Breast epithelium (tissue), 4 donors: ENCODE results near the gene CERS3. TPM values are rescaled to one million over a fixed set of nuclear protein-coding genes. Genes with fewer than 3 reads are reported as not detected.

Source experiments
- DNase-seq, 2 donors: peaks; one replicate each; pipeline ENCODE4 v3.0.0-alpha.2; 2019; ENCODE audit warnings: low spot score in 2 of 2
- H3K27ac ChIP-seq, 2 donors: fragments of 200-600 bp; sonication (generic) in 1 of 2; one replicate each; pipeline ENCODE4 v1.5.1; 2016 to 2019; ENCODE audit warnings: mild to moderate bottlenecking in 1 of 2
- H3K27me3 ChIP-seq, 2 donors: fragments of 200-600 bp; sonication (generic) in 1 of 2; one replicate each; pipeline versions ENCODE4 v1.5.1 to v1.6.0; 2017 to 2019; ENCODE audit warnings: control low read depth in 1 of 2, mild to moderate bottlenecking in 1 of 2
- H3K36me3 ChIP-seq: fragments of 200-600 bp; one replicate; pipeline ENCODE4 v1.5.1; 2019
- H3K4me1 ChIP-seq, 2 donors: fragments of 200-600 bp; sonication (generic); one replicate each; pipeline ENCODE4 v1.5.1; 2016 to 2019; ENCODE audit warnings: control low read depth in 1 of 2
- H3K4me3 ChIP-seq, 3 donors: fragments of 200-600 bp; sonication (generic); 1 replicate in 2 of 3; 2 replicates in 1 of 3; pipeline ENCODE4 v1.5.1; 2016 to 2019; ENCODE audit warnings: mild to moderate bottlenecking in 3 of 3, moderate library complexity in 2 of 3
- H3K9me3 ChIP-seq, 2 donors: fragments of 200-600 bp; sonication (generic) in 1 of 2; one replicate each; pipeline ENCODE4 v1.5.1; 2016 to 2019; ENCODE audit warnings: control low read depth in 1 of 2
- POLR2A ChIP-seq: fragments of 450-650 bp; IDR thresholded peaks from one replicate; pipeline ENCODE4 v1.6.1; 2016; ENCODE audit warnings: antibody characterized with exemption, mild to moderate bottlenecking, moderate library complexity
- POLR2AphosphoS5 ChIP-seq, 3 donors: sonication (generic); formaldehyde crosslinking; IDR thresholded peaks; one replicate each; pipeline ENCODE4 v1.6.1; 2017; ENCODE audit warnings: antibody characterized with exemption in 3 of 3
- intact Hi-C: fragments of 100-400 bp; cut with DNase I; formaldehyde crosslinking; loops from one replicate; pipeline ENCODE4 v1.15.1; 2023; ENCODE audit warnings: low total_unique reads
- total RNA-seq, 3 donors: library from RNA; depleted of rRNA; stranded (reverse); fragments of >200 nt; gene quantifications; one replicate each; pipeline ENCODE4 v1.1.0, GENCODE V29; 2016
- TF ChIP-seq, protein P1 (sequence below), 3 donors: fragments of 450-650 bp; IDR thresholded peaks; one replicate each; pipeline ENCODE4 v1.5.1; 2016 to 2017; ENCODE audit warnings: antibody characterized with exemption in 3 of 3, mild to moderate bottlenecking in 3 of 3, moderate library complexity in 3 of 3

The CERS3 gene
- total RNA-seq, 3 donors from 2014 or later = under 0.01 to 3.7 TPM; not detected in 1

- Histone ChIP-seq H3K27me3 (no peaks in the 10 kb centered on the region), H3K4me1 (peaks cover 0 to 9% of the 10 kb centered on the region in 2 donors), H3K4me3 (no peak overlapping the region), H3K27ac (no peak overlapping the region), H3K9me3 (no peaks in the 10 kb centered on the region), H3K36me3 (no peaks in the 10 kb centered on the region)
- no peak for TF ChIP-seq POLR2A
- no peak for TF ChIP-seq POLR2AphosphoS5 (IDR thresholded peaks at IDR 0.05)
- TF ChIP-seq, protein P1, sequence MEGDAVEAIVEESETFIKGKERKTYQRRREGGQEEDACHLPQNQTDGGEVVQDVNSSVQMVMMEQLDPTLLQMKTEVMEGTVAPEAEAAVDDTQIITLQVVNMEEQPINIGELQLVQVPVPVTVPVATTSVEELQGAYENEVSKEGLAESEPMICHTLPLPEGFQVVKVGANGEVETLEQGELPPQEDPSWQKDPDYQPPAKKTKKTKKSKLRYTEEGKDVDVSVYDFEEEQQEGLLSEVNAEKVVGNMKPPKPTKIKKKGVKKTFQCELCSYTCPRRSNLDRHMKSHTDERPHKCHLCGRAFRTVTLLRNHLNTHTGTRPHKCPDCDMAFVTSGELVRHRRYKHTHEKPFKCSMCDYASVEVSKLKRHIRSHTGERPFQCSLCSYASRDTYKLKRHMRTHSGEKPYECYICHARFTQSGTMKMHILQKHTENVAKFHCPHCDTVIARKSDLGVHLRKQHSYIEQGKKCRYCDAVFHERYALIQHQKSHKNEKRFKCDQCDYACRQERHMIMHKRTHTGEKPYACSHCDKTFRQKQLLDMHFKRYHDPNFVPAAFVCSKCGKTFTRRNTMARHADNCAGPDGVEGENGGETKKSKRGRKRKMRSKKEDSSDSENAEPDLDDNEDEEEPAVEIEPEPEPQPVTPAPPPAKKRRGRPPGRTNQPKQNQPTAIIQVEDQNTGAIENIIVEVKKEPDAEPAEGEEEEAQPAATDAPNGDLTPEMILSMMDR (IDR thresholded peaks at IDR 0.05) = no peak
- intact Hi-C loops = no loop called here
- DNase-seq = no peak
These were observed 4.4 kb downstream of the CERS3 start for GRCh38 chr15:100524326-100524725.

GRCh38 chr15:100521907-100522306 lies 6.8 kb downstream of the CERS3 start:
- no peak overlapping the region for H3K27ac ChIP-seq
- H3K36me3 ChIP-seq = no peaks in the 10 kb centered on the region
- no peaks in the 10 kb centered on the region for H3K27me3 ChIP-seq
- peaks cover 0 to 9% of the 10 kb centered on the region in 2 donors for H3K4me1 ChIP-seq
- no peak overlapping the region for H3K4me3 ChIP-seq
- intact Hi-C loops = no loop called here
- no peak for DNase-seq
- no peaks in the 10 kb centered on the region for H3K9me3 ChIP-seq
- TF ChIP-seq POLR2AphosphoS5 (IDR thresholded peaks at IDR 0.05) (no peak), POLR2A (no peak)
- TF ChIP-seq, protein P1 (IDR thresholded peaks at IDR 0.05) = no peak

DNA sequence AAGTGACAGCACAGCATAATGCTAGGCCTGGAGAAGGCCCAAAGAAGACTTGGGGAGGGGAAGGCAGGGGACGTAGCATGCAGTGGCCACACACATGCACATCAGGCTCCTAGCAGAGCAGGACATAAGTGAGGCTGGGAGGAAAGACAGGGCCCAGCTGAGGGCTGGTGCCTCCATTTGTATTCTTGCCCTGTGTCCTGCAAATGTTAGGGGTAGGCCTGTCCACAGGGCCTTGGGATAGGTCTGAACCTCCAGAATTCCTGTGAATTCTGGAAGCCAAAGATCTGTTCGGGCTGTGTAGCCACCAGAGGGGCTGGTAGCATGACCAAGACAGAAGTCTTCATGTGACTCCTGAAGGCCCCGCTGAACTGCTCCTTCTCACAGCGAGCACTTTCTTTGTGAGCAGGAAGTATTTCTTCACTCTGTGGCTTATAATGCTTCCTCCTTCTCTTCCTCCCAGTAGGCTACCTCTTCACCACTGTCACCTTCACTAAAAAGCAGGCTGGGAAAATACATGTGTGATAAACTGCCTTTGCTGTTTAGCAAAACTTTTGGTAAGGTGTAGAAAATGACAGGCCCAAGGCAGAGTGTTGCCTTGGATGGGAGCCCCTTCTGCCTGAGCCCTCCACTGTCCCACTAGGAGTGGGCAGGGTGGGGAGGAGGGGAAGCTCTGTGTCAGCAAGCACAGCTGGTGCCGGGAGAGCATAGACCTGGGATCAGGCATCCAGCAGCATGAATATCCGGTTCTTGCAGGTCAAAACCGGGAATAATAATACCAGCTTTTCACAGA lies 8.4 kb downstream of the CERS3 start:
- Histone ChIP-seq H3K4me1 (no peaks in the 10 kb centered on the region), H3K4me3 (no peak overlapping the region), H3K27me3 (no peaks in the 10 kb centered on the region), H3K36me3 (no peaks in the 10 kb centered on the region), H3K9me3 (no peaks in the 10 kb centered on the region), H3K27ac (no peak overlapping the region)
- DNase-seq = no peak
- intact Hi-C loops = no loop called here
- TF ChIP-seq POLR2A (no peak), POLR2AphosphoS5 (IDR thresholded peaks at IDR 0.05) (no peak)
- TF ChIP-seq, protein P1 (IDR thresholded peaks at IDR 0.05) = no peak

DNA sequence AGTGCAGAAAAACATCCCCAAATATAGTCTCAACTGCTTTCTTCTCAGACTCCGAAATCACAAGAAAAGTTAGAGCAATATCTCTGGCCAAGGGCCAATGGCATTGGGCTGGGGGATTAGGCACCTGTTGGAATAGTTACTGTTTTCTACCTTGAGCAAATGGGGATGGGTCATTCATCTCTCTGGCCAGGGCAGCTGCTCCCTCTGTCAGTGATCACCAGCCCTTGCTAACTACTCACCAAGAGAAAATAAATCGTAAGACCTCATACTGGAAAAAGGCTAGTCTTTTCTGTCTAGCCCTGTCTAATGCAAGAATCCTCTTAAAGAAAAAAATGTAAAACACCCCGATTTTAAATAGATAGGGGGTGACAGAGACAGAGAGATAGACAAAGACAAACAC lies 10.9 kb downstream of the CERS3 start:
- no peak for DNase-seq
- no peaks in the 10 kb centered on the region for H3K9me3 ChIP-seq
- H3K27me3 ChIP-seq = no peaks in the 10 kb centered on the region
- no peaks in the 10 kb centered on the region for H3K4me1 ChIP-seq
- no peak overlapping the region for H3K4me3 ChIP-seq
- H3K27ac ChIP-seq = no peak overlapping the region
- no peak for TF ChIP-seq POLR2AphosphoS5 (IDR thresholded peaks at IDR 0.05)
- TF ChIP-seq POLR2A = no peak
- TF ChIP-seq, protein P1 (IDR thresholded peaks at IDR 0.05) = no peak
- no peaks in the 10 kb centered on the region for H3K36me3 ChIP-seq
- intact Hi-C loops = no loop called here

- Histone ChIP-seq H3K4me1 (no peaks in the 10 kb centered on the region), H3K4me3 (no peak overlapping the region), H3K27me3 (no peaks in the 10 kb centered on the region), H3K9me3 (no peaks in the 10 kb centered on the region), H3K27ac (peak overlapping the region; percentile 14 to 87), H3K36me3 (no peaks in the 10 kb centered on the region)
- intact Hi-C loops = no loop called here
- DNase-seq = peak in 1 of 2 donors; percentile 49
- TF ChIP-seq POLR2A = no peak
These were observed 11.9 kb downstream of the CERS3 start for GRCh38 chr15:100516643-100517512.
